Measurements from ENCODE around the gene CACNB2. TPM values are rescaled to one million over a fixed set of nuclear protein-coding genes. Genes with fewer than 3 reads are reported as not detected.
"Not testable (repeated sequence)": the region's sequence is repeated elsewhere in the genome, so short reads cannot be mapped to it uniquely, and the experiment has no call there.

CACNB2 gene
- total RNA-seq, 2 experiments from 2014 or later, result not detected

- Mint-ChIP-seq H3K4me1 (ENCODE audit: low read depth) (no peaks in the 10 kb centered on the region), H3K36me3 (ENCODE audit: low read depth) (no peaks in the 10 kb centered on the region), H3K27ac (no peak overlapping the region), H3K9me3 (no peaks in the 10 kb centered on the region), H3K4me3 (no peak overlapping the region), H3K27me3 (ENCODE audit: low read depth) (peaks cover 3% of the 10 kb centered on the region)
- intact Hi-C loops (cut with micrococcal nuclease), result no loop called here
- DNase-seq, result no peak
- CTCF ChIA-PET, result no interaction called here
Measured at GRCh38 chr10:18151356-18151890, 11.2 kb downstream of the CACNB2 start.

GRCh38 chr10:18153381-18153780 is 13.2 kb downstream of the CACNB2 start:
- H3K36me3 Mint-ChIP-seq (ENCODE audit: low read depth); H3K4me1 Mint-ChIP-seq (ENCODE audit: low read depth); intact Hi-C loops (cut with micrococcal nuclease): not testable (repeated sequence)

GRCh38 chr10:18155321-18155720 is 15.1 kb downstream of the CACNB2 start:
- Mint-ChIP-seq H3K27me3 (ENCODE audit: low read depth) (peaks cover 3% of the 10 kb centered on the region), H3K36me3 (ENCODE audit: low read depth) (no peaks in the 10 kb centered on the region), H3K4me3 (no peak overlapping the region), H3K9me3 (no peaks in the 10 kb centered on the region), H3K27ac (no peak overlapping the region), H3K4me1 (ENCODE audit: low read depth) (no peaks in the 10 kb centered on the region)
- CTCF ChIA-PET, result no interaction called here
- intact Hi-C loops (cut with micrococcal nuclease), result no loop called here
- DNase-seq, result no peak

More at GRCh38 chr10:18153381-18153780, 13.2 kb downstream of the CACNB2 start:
- H3K9me3 Mint-ChIP-seq; DNase-seq; CTCF ChIA-PET; H3K27ac Mint-ChIP-seq; H3K4me3 Mint-ChIP-seq; H3K27me3 Mint-ChIP-seq (ENCODE audit: low read depth): not testable (repeated sequence)

GRCh38 chr10:18156797-18157196 is 16.6 kb downstream of the CACNB2 start:
- H3K27me3 Mint-ChIP-seq (ENCODE audit: low read depth); H3K4me3 Mint-ChIP-seq; H3K36me3 Mint-ChIP-seq (ENCODE audit: low read depth); H3K9me3 Mint-ChIP-seq; intact Hi-C loops (cut with micrococcal nuclease); H3K4me1 Mint-ChIP-seq (ENCODE audit: low read depth); H3K27ac Mint-ChIP-seq; CTCF ChIA-PET; DNase-seq: not testable (repeated sequence)

- CTCF ChIA-PET, result no interaction called here
- Mint-ChIP-seq H3K27ac (no peak overlapping the region), H3K36me3 (ENCODE audit: low read depth) (no peaks in the 10 kb centered on the region), H3K9me3 (no peaks in the 10 kb centered on the region), H3K4me3 (no peak overlapping the region), H3K27me3 (ENCODE audit: low read depth) (no peaks in the 10 kb centered on the region), H3K4me1 (ENCODE audit: low read depth) (no peaks in the 10 kb centered on the region)
- intact Hi-C loops (cut with micrococcal nuclease), result no loop called here
- DNase-seq, result no peak
Measured at GRCh38 chr10:18157881-18158280, 17.7 kb downstream of the CACNB2 start.

- intact Hi-C loops (cut with micrococcal nuclease), result no loop called here
- Mint-ChIP-seq H3K9me3 (no peaks in the 10 kb centered on the region), H3K36me3 (ENCODE audit: low read depth) (no peaks in the 10 kb centered on the region), H3K27ac (no peak overlapping the region), H3K4me3 (no peak overlapping the region), H3K27me3 (ENCODE audit: low read depth) (no peaks in the 10 kb centered on the region), H3K4me1 (ENCODE audit: low read depth) (no peaks in the 10 kb centered on the region)
- CTCF ChIA-PET, result no interaction called here
- DNase-seq, result no peak
Measured at GRCh38 chr10:18158773-18159265, 18.6 kb downstream of the CACNB2 start.

- no peak for DNase-seq
- CTCF ChIA-PET, result no interaction called here
- Mint-ChIP-seq H3K9me3 (no peaks in the 10 kb centered on the region), H3K4me1 (ENCODE audit: low read depth) (no peaks in the 10 kb centered on the region), H3K4me3 (no peak overlapping the region), H3K36me3 (ENCODE audit: low read depth) (no peaks in the 10 kb centered on the region), H3K27me3 (ENCODE audit: low read depth) (no peaks in the 10 kb centered on the region), H3K27ac (no peak overlapping the region)
- intact Hi-C loops (cut with micrococcal nuclease), result no loop called here
Measured at GRCh38 chr10:18159557-18159956, 19.3 kb downstream of the CACNB2 start.

- intact Hi-C loops (cut with micrococcal nuclease), result no loop called here
- H3K9me3 Mint-ChIP-seq, result no peaks in the 10 kb centered on the region
- no peaks in the 10 kb centered on the region for H3K27me3 Mint-ChIP-seq (ENCODE audit: low read depth)
- no peaks in the 10 kb centered on the region for H3K4me1 Mint-ChIP-seq (ENCODE audit: low read depth)
- no peaks in the 10 kb centered on the region for H3K36me3 Mint-ChIP-seq (ENCODE audit: low read depth)
- H3K4me3 Mint-ChIP-seq, result no peak overlapping the region
- no peak for DNase-seq
- no peak overlapping the region for H3K27ac Mint-ChIP-seq
- CTCF ChIA-PET, result interaction anchor here (0.6 kb wide), 1 partner anchor 523 kb away, joined by 4 read pairs; no protein-coding TSS in a partner anchor
Measured at GRCh38 chr10:18162021-18162627, 21.9 kb downstream of the CACNB2 start.

GRCh38 chr10:18164093-18164492 is 23.9 kb downstream of the CACNB2 start:
- Mint-ChIP-seq H3K4me3 (no peak overlapping the region), H3K27ac (no peak overlapping the region), H3K4me1 (ENCODE audit: low read depth) (no peaks in the 10 kb centered on the region), H3K9me3 (no peaks in the 10 kb centered on the region), H3K27me3 (ENCODE audit: low read depth) (peaks cover 2% of the 10 kb centered on the region), H3K36me3 (ENCODE audit: low read depth) (no peaks in the 10 kb centered on the region)
- intact Hi-C loops (cut with micrococcal nuclease), result no loop called here
- CTCF ChIA-PET, result no interaction called here
- no peak for DNase-seq

- DNase-seq, result no peak
- H3K4me3 Mint-ChIP-seq, result no peak overlapping the region
- no peaks in the 10 kb centered on the region for H3K36me3 Mint-ChIP-seq (ENCODE audit: low read depth)
- H3K27ac Mint-ChIP-seq, result no peak overlapping the region
- CTCF ChIA-PET, result no interaction called here
- intact Hi-C loops (cut with micrococcal nuclease), result no loop called here
- peaks cover 2% of the 10 kb centered on the region for H3K27me3 Mint-ChIP-seq (ENCODE audit: low read depth)
- no peaks in the 10 kb centered on the region for H3K4me1 Mint-ChIP-seq (ENCODE audit: low read depth)
- no peaks in the 10 kb centered on the region for H3K9me3 Mint-ChIP-seq
Measured at GRCh38 chr10:18164748-18165361, 24.6 kb downstream of the CACNB2 start.

GRCh38 chr10:18178854-18179483 is 38.7 kb downstream of the CACNB2 start:
- H3K36me3 Mint-ChIP-seq (ENCODE audit: low read depth), result no peaks in the 10 kb centered on the region
- intact Hi-C loops (cut with micrococcal nuclease), result no loop called here
- peaks cover 3% of the 10 kb centered on the region for H3K27me3 Mint-ChIP-seq (ENCODE audit: low read depth)
- CTCF ChIA-PET, result no interaction called here
- H3K4me3 Mint-ChIP-seq, result no peak overlapping the region
- no peak for DNase-seq
- H3K9me3 Mint-ChIP-seq, result no peaks in the 10 kb centered on the region
- H3K4me1 Mint-ChIP-seq (ENCODE audit: low read depth), result no peaks in the 10 kb centered on the region
- H3K27ac Mint-ChIP-seq, result no peak overlapping the region

- DNase-seq, result no peak
- peaks cover 3% of the 10 kb centered on the region for H3K27me3 Mint-ChIP-seq (ENCODE audit: low read depth)
- no peak overlapping the region for H3K4me3 Mint-ChIP-seq
- H3K27ac Mint-ChIP-seq, result no peak overlapping the region
- intact Hi-C loops (cut with micrococcal nuclease), result no loop called here
- CTCF ChIA-PET, result no interaction called here
- no peaks in the 10 kb centered on the region for H3K4me1 Mint-ChIP-seq (ENCODE audit: low read depth)
- H3K9me3 Mint-ChIP-seq, result no peaks in the 10 kb centered on the region
- no peaks in the 10 kb centered on the region for H3K36me3 Mint-ChIP-seq (ENCODE audit: low read depth)
Measured at GRCh38 chr10:18179891-18180290, 39.7 kb downstream of the CACNB2 start.

- intact Hi-C loops (cut with micrococcal nuclease); H3K4me3 Mint-ChIP-seq; H3K27me3 Mint-ChIP-seq (ENCODE audit: low read depth); H3K9me3 Mint-ChIP-seq; H3K27ac Mint-ChIP-seq; H3K36me3 Mint-ChIP-seq (ENCODE audit: low read depth); DNase-seq; H3K4me1 Mint-ChIP-seq (ENCODE audit: low read depth); CTCF ChIA-PET: not testable (repeated sequence)
Measured at GRCh38 chr10:18181382-18181781, 41.2 kb downstream of the CACNB2 start.

Measured in activated naive CD4-positive, alpha-beta T cell treated with anti-CD3 and anti-CD28 coated beads for 36 hours (primary cell).